HepG2 (cell line): ENCODE measurements around the gene RAB11FIP2. TPM values are rescaled to one million over a fixed set of nuclear protein-coding genes. Genes with fewer than 3 reads are reported as not detected.
A peak's percentile ranks its signal among the peaks of the same experiment; 100 is the strongest.

Experiments
- BRCA1 ChIP-seq: sonication (generic); formaldehyde crosslinking; IDR thresholded peaks from 2 replicates; pipeline ENCODE4 v1.4.0; 2020; ENCODE audit warnings: missing genetic modification reagents
- CBX5 ChIP-seq: sonication (generic); formaldehyde crosslinking; IDR thresholded peaks from 2 replicates; pipeline ENCODE4 v1.4.0; 2020; ENCODE audit warnings: missing genetic modification reagents, borderline replicate concordance
- CEBPB ChIP-seq: IDR thresholded peaks from 2 replicates; pipeline ENCODE4 v1.6.1; 2011; ENCODE audit warnings: low read depth, low read length, improper control_type of control experiment, borderline replicate concordance
- HMG20A ChIP-seq: IDR thresholded peaks from 2 replicates; pipeline ENCODE4 v1.6.1; 2016; ENCODE audit warnings: borderline replicate concordance
- HOXA3 ChIP-seq: sonication (generic); formaldehyde crosslinking; IDR thresholded peaks from 2 replicates; pipeline ENCODE4 v1.5.0; 2020; ENCODE audit warnings: missing genetic modification reagents
- MAFF ChIP-seq: IDR thresholded peaks from 2 replicates; pipeline ENCODE4 v1.6.1; 2011; ENCODE audit warnings: low read depth, low read length, improper control_type of control experiment
- MATR3 ChIP-seq: sonication (generic); formaldehyde crosslinking; IDR thresholded peaks from 2 replicates; pipeline ENCODE4 v1.4.0; 2020; ENCODE audit warnings: missing genetic modification reagents
- MXD4 ChIP-seq: IDR thresholded peaks from 2 replicates; pipeline ENCODE4 v1.6.1; 2016; ENCODE audit warnings: mild to moderate bottlenecking, missing biosample characterization, missing genetic modification reagents
- MZF1 ChIP-seq: sonication (generic); formaldehyde crosslinking; IDR thresholded peaks from 2 replicates; pipeline ENCODE4 v1.8.1; 2023; ENCODE audit warnings: mild to moderate bottlenecking, missing genetic modification reagents, borderline replicate concordance
- NFKBIZ ChIP-seq: IDR thresholded peaks from 2 replicates; pipeline ENCODE4 v1.6.1; 2018; ENCODE audit warnings: missing genetic modification reagents, missing compliant biosample characterization
- RBAK ChIP-seq: sonication (generic); formaldehyde crosslinking; IDR thresholded peaks from 2 replicates; pipeline ENCODE4 v1.5.1; 2020; ENCODE audit warnings: mild to moderate bottlenecking, missing genetic modification reagents
- RFXAP ChIP-seq: sonication (generic); formaldehyde crosslinking; IDR thresholded peaks from 2 replicates; pipeline ENCODE4 v1.4.0; 2020; ENCODE audit warnings: missing genetic modification reagents, borderline replicate concordance
- SPEN ChIP-seq: sonication (generic); formaldehyde crosslinking; IDR thresholded peaks from 2 replicates; pipeline ENCODE4 v1.5.1; 2020; ENCODE audit warnings: low read depth, mild to moderate bottlenecking, missing genetic modification reagents
- SRSF1 ChIP-seq: fragments of 200-400 bp; formaldehyde crosslinking; optimal IDR thresholded peaks from 2 replicates; pipeline ENCODE3; 2017; ENCODE audit warnings: mild to moderate bottlenecking, low read depth, low read length, moderate library complexity
- ZBTB7B ChIP-seq: sonication (generic); formaldehyde crosslinking; IDR thresholded peaks from 2 replicates; pipeline ENCODE4 v1.4.0; 2020; ENCODE audit warnings: missing genetic modification reagents
- ZNF546 ChIP-seq: sonication (generic); formaldehyde crosslinking; conservative IDR thresholded peaks from 2 replicates; pipeline ENCODE4 v1.8.1; 2023; ENCODE audit warnings: mild to moderate bottlenecking, missing genetic modification reagents
- ZNF672 ChIP-seq: sonication (generic); formaldehyde crosslinking; IDR thresholded peaks from 2 replicates; pipeline ENCODE4 v1.8.1; 2022; ENCODE audit warnings: missing genetic modification reagents
- ZSCAN25 ChIP-seq: sonication (generic); formaldehyde crosslinking; IDR thresholded peaks from 2 replicates; pipeline ENCODE4 v1.8.0; 2022; ENCODE audit warnings: mild to moderate bottlenecking, missing genetic modification reagents
- polyA plus RNA-seq, 8 experiments: library from polyadenylated mRNA; depleted of rRNA in 3 of 8; stranded (reverse) in 7 of 8; unstranded in 1 of 8; fragments of >200 nt; fragmentation: Illumina TruSeq in 4 of 8; extraction: Trizol in 4 of 8; gene quantifications; 2 replicates each; pipeline versions ENCODE4 v1.2.1 to v1.2.3, GENCODE V29; 2011 to 2016; ENCODE audit warnings: low read depth in 4 of 8, missing spikeins in 1 of 8, mixed read lengths in 1 of 8; ENCODE audit not compliant: insufficient read depth in 1 of 8
- total RNA-seq, 5 experiments: library from RNA; depleted of rRNA; stranded (reverse); fragments of >200 nt; fragmentation: Illumina TruSeq; extraction: Trizol; gene quantifications; 2 replicates each; pipeline ENCODE4 v1.2.3, GENCODE V29; 2016; ENCODE audit warnings: low read depth in 1 of 5
- TF ChIP-seq, protein P1 (sequence below), 2 experiments: sonication (generic) in 1 of 2; formaldehyde crosslinking in 1 of 2; IDR thresholded peaks; 2 replicates each; pipeline versions ENCODE4 v1.6.1 to v1.9.0; 2014 to 2022; ENCODE audit warnings: antibody characterized with exemption in 1 of 2, borderline replicate concordance in 1 of 2, inconsistent platforms in 1 of 2, low read depth in 1 of 2, missing genetic modification reagents in 1 of 2
- TF ChIP-seq, protein P2 (sequence below): sonication (generic); formaldehyde crosslinking; IDR thresholded peaks from 2 replicates; pipeline ENCODE4 v1.5.1; 2020; ENCODE audit warnings: mild to moderate bottlenecking, missing genetic modification reagents, borderline replicate concordance
- TF ChIP-seq, protein P3 (sequence below): sonication (generic); formaldehyde crosslinking; conservative IDR thresholded peaks from 2 replicates; pipeline ENCODE4 v1.8.0; 2022; ENCODE audit warnings: mild to moderate bottlenecking, moderate library complexity, missing genetic modification reagents

The RAB11FIP2 gene
- total and polyA plus RNA-seq, 2 of the 13 experiments (the other 11 are each of a cell fraction or from before 2014, with no cell fraction given): 4.7 to 13.0 TPM

DNA sequence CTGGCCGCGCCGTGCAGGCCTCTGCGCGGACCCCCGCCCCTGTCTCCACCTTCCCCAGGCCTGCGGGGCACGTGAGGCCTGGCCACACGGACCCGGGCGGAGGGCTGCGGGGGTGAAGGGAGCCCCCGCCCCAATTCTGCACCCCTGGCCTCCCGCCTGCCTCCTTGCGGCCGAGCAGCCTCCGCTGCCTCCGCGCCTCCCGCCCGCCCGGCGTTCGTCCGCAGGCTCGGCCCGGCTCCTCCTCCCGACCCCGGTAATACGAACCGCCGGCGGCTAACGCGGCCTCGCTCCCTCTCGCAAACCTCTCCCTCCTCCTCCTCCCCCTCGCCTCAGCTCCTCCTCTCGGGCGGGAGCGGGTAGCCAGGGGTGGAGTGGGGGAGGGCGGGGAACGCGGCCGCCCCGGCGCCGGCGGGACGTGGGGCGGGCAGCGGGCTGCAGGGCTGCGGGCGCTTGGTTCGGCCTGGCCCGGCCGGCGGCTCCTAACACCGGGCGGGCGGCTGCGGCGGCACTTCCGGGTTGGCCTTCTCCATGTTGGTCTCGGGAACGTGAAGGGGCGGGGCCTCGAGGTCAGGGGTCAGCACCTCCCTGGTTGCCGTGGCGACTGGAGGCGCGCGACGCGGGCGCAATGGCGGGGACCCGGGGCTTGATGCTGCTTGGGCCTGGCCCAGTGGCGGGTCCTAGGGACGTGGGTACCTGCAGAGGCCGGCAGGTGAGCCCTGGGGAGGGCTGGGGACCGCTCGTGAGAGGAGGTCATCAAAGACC, at the start of gene RAB11FIP2 (continued):
- TF ChIP-seq MXD4 (0 out of 2 replicates have a peak, but pooled peaks have one; percentile 38), ZSCAN25 (no peak), MATR3 (CRISPR knock-in tag) (no peak), ZBTB7B (CRISPR knock-in tag) (peak; percentile 86), ZNF672 (CRISPR knock-in tag) (no peak), RBAK (CRISPR knock-in tag) (no peak), MAFF (no peak), HMG20A (CRISPR knock-in tag) (no peak), RFXAP (CRISPR knock-in tag) (0 out of 2 replicates have a peak, but pooled peaks have one; percentile 50), ZNF546 (CRISPR knock-in tag) (peak; percentile 33; the same call in 1 of the 2 replicates), SRSF1 (no peak), NFKBIZ (CRISPR knock-in tag) (no peak), BRCA1 (CRISPR knock-in tag) (peak; percentile 53; the same call in 1 of the 2 replicates), MZF1 (CRISPR knock-in tag) (no peak), HOXA3 (CRISPR knock-in tag) (peak; percentile 80), CBX5 (no peak), CEBPB (no peak), SPEN (peak; percentile 27; the same call in 1 of the 2 replicates)
- TF ChIP-seq, protein P1, sequence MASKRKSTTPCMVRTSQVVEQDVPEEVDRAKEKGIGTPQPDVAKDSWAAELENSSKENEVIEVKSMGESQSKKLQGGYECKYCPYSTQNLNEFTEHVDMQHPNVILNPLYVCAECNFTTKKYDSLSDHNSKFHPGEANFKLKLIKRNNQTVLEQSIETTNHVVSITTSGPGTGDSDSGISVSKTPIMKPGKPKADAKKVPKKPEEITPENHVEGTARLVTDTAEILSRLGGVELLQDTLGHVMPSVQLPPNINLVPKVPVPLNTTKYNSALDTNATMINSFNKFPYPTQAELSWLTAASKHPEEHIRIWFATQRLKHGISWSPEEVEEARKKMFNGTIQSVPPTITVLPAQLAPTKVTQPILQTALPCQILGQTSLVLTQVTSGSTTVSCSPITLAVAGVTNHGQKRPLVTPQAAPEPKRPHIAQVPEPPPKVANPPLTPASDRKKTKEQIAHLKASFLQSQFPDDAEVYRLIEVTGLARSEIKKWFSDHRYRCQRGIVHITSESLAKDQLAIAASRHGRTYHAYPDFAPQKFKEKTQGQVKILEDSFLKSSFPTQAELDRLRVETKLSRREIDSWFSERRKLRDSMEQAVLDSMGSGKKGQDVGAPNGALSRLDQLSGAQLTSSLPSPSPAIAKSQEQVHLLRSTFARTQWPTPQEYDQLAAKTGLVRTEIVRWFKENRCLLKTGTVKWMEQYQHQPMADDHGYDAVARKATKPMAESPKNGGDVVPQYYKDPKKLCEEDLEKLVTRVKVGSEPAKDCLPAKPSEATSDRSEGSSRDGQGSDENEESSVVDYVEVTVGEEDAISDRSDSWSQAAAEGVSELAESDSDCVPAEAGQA (IDR thresholded peaks at IDR 0.05; ENCODE audit: low read depth): peak; percentile 73; the same call in 1 of the 2 replicates
- TF ChIP-seq, protein P1 (CRISPR knock-in tag; IDR thresholded peaks at IDR 0.05; ENCODE audit: borderline replicate concordance): no peak
- TF ChIP-seq, protein P2, sequence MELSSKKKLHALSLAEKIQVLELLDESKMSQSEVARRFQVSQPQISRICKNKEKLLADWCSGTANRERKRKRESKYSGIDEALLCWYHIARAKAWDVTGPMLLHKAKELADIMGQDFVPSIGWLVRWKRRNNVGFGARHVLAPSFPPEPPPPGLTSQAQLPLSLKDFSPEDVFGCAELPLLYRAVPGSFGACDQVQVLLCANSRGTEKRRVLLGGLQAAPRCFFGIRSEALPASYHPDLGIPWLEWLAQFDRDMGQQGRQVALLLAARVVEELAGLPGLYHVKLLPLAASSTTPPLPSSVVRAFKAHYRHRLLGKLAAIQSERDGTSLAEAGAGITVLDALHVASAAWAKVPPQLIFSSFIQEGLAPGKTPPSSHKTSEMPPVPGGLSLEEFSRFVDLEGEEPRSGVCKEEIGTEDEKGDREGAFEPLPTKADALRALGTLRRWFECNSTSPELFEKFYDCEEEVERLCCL (CRISPR knock-in tag): no peak
- TF ChIP-seq, protein P3, sequence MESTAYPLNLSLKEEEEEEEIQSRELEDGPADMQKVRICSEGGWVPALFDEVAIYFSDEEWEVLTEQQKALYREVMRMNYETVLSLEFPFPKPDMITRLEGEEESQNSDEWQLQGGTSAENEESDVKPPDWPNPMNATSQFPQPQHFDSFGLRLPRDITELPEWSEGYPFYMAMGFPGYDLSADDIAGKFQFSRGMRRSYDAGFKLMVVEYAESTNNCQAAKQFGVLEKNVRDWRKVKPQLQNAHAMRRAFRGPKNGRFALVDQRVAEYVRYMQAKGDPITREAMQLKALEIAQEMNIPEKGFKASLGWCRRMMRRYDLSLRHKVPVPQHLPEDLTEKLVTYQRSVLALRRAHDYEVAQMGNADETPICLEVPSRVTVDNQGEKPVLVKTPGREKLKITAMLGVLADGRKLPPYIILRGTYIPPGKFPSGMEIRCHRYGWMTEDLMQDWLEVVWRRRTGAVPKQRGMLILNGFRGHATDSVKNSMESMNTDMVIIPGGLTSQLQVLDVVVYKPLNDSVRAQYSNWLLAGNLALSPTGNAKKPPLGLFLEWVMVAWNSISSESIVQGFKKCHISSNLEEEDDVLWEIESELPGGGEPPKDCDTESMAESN (CRISPR knock-in tag): peak; percentile 67
